HG03060 (cell line): ENCODE data around the gene XCL2.

Experiments
- ATAC-seq: cut with Tn5 transposase; IDR thresholded peaks from one replicate; pipeline ENCODE4 v1.9.1; 2021; ENCODE audit warnings: low read depth, moderate number of reproducible peaks; ENCODE audit not compliant: unreplicated experiment

The XCL2 gene

GRCh38 chr1:168518813-168519212, 25.0 kb downstream of the XCL2 start:
- no peak for ATAC-seq

GRCh38 chr1:168518201-168518689, 25.6 kb downstream of the XCL2 start:
- no peak for ATAC-seq

- no peak for ATAC-seq
Observed at GRCh38 chr1:168514455-168514854, 29.3 kb downstream of the XCL2 start.

GRCh38 chr1:168513656-168514404, 30.0 kb downstream of the XCL2 start:
- no peak for ATAC-seq

GRCh38 chr1:168512864-168513595, 30.8 kb downstream of the XCL2 start:
- no peak for ATAC-seq

- peak; percentile 61 for ATAC-seq
Observed at GRCh38 chr1:168509875-168510791, 33.7 kb downstream of the XCL2 start.

- no peak for ATAC-seq
Observed at GRCh38 chr1:168509210-168509609, 34.6 kb downstream of the XCL2 start.

- ATAC-seq, result no peak
Observed at GRCh38 chr1:168507828-168508227, 36.0 kb downstream of the XCL2 start.

- ATAC-seq, result no peak
Observed at GRCh38 chr1:168507231-168507630, 36.6 kb downstream of the XCL2 start.

- no peak for ATAC-seq
Observed at GRCh38 chr1:168506204-168506819, 37.5 kb downstream of the XCL2 start.

- no peak for ATAC-seq
Observed at GRCh38 chr1:168505006-168505405, 38.8 kb downstream of the XCL2 start.

GRCh38 chr1:168504064-168504837, 39.5 kb downstream of the XCL2 start:
- peak; percentile 34 for ATAC-seq

- ATAC-seq, result no peak
Observed at GRCh38 chr1:168499688-168500049, 44.1 kb downstream of the XCL2 start.

GRCh38 chr1:168498956-168499687, 44.7 kb downstream of the XCL2 start:
- no peak for ATAC-seq

- no peak for ATAC-seq
Observed at GRCh38 chr1:168498159-168498631, 45.6 kb downstream of the XCL2 start.

- ATAC-seq, result no peak
Observed at GRCh38 chr1:168497376-168497950, 46.3 kb downstream of the XCL2 start.

GRCh38 chr1:168491527-168492164, 52.2 kb downstream of the XCL2 start:
- ATAC-seq, result no peak
